Mucosa of descending colon (tissue), 3 donors: Measurements from ENCODE around the gene KSR2. TPM values are rescaled to one million over a fixed set of nuclear protein-coding genes. Genes with fewer than 3 reads are reported as not detected.

Source experiments
- ATAC-seq: fragments of 200-7000 bp; cut with Tn5 transposase; one replicate; pipeline ENCODE4 v1.9.1; 2020; ENCODE audit warnings: mild to moderate bottlenecking, moderate library complexity
- DNase-seq, 3 donors: peaks; one replicate each; pipeline ENCODE4 v3.0.0-alpha.2; 2020
- H3K36me3 ChIP-seq: fragments of 200-600 bp; one replicate; pipeline ENCODE4 v1.8.0; 2021; ENCODE audit warnings: low read depth, mild to moderate bottlenecking
- H3K4me1 ChIP-seq: fragments of 200-600 bp; one replicate; pipeline ENCODE4 v1.8.0; 2021; ENCODE audit warnings: low read depth, mild to moderate bottlenecking
- H3K4me3 ChIP-seq: fragments of 200-600 bp; one replicate; pipeline ENCODE4 v1.8.0; 2021; ENCODE audit warnings: mild to moderate bottlenecking
- H3K9me3 ChIP-seq: fragments of 200-600 bp; one replicate; pipeline ENCODE4 v1.8.0; 2021; ENCODE audit warnings: mild to moderate bottlenecking
- intact Hi-C, 2 donors: fragments of 100-400 bp; cut with DNase I in 1 of 2; cut with micrococcal nuclease in 1 of 2; formaldehyde crosslinking; loops; one replicate each; pipeline versions ENCODE4 v1.11.0 to v1.11.1; 2022; cut with DNase I, micrococcal nuclease
- total RNA-seq, 3 donors: library from RNA; stranded (reverse); fragmentation: NEBNext Ultra II Directional in 2 of 3; extraction: Animal tissue kit (Norgen Biotek cat#: 25700) in 2 of 3; gene quantifications; one replicate each; pipeline versions ENCODE4 v1.2.1 to v1.2.4, GENCODE V29; 2021 to 2023
- TF ChIP-seq, protein P1 (sequence below): fragments of 200-600 bp; IDR thresholded peaks from one replicate; pipeline ENCODE4 v1.8.0; 2022; ENCODE audit warnings: antibody characterized with exemption, mild to moderate bottlenecking
- donor health status: DM: no; HTN: no; CAD: no; lungs with moderate emphysema.
- donor health status: DM: no; HTN: no; CAD: no.
- donor health status: DM: no; HTN: yes; CAD: no.

KSR2 gene
- total RNA-seq, 3 donors from 2014 or later = 1.4 to 2.8 (median 2.5) TPM

DNA sequence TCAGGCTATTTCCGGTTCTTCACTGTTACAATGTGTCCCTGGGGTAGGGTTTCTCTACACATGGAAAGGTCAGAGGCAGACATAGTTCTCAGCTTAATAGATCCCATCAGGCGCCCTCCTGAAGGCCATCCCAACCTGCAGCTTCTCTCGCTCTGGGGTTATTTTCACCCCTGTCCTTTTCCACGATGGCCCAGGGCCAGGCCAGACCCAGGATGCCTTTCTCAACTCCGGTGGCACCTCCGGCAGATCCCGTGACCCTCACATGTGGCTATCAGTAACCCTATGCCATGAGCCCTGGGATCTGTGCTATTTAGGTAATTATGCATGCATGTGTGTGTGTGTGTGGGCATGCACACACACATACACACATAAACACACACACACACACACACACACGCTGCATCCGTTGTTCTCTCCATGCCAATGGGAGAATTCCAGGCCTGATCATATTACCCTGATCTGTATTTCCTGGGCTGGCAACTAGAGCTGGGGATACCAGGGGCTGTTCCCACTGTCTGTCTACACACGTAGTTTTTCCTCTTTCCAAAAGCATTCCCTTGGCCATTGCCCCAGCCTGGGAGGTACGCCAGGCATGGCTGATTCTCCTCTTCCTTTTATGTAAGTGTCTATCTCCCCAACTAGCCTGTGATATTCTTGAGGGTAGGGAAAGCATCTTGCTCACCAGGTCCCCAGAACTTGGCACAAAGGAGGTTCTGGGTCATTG is 556.2 kb downstream of the KSR2 start:
- ATAC-seq (no peak), DNase-seq (peak in 1 of 3 donors; percentile 5)
- TF ChIP-seq, protein P1, sequence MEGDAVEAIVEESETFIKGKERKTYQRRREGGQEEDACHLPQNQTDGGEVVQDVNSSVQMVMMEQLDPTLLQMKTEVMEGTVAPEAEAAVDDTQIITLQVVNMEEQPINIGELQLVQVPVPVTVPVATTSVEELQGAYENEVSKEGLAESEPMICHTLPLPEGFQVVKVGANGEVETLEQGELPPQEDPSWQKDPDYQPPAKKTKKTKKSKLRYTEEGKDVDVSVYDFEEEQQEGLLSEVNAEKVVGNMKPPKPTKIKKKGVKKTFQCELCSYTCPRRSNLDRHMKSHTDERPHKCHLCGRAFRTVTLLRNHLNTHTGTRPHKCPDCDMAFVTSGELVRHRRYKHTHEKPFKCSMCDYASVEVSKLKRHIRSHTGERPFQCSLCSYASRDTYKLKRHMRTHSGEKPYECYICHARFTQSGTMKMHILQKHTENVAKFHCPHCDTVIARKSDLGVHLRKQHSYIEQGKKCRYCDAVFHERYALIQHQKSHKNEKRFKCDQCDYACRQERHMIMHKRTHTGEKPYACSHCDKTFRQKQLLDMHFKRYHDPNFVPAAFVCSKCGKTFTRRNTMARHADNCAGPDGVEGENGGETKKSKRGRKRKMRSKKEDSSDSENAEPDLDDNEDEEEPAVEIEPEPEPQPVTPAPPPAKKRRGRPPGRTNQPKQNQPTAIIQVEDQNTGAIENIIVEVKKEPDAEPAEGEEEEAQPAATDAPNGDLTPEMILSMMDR = no peak
- H3K4me1 ChIP-seq = no peaks in the 10 kb centered on the region
- H3K9me3 ChIP-seq = no peaks in the 10 kb centered on the region
- no peak overlapping the region for H3K4me3 ChIP-seq
- H3K36me3 ChIP-seq = no peaks in the 10 kb centered on the region
- intact Hi-C loops = no loop called here

DNA sequence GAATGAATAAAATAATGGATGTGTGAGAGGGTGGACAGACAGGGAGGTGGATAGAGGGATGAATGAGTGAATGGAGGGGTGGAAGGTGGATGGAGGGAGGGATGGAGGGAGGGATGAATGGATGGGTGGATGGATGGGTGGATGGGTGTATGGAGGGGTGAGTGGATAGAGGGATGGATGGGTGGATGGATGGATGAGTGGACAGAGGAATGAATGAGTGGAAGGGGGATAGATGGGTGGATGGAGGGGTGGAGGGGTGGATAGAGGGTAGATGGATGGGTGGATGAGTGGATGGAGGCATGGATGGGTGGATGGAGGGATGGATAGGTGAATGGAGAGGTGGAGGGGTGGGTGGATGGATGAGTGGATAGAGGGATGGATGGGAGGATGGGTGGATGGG is 559.5 kb downstream of the KSR2 start:
- ATAC-seq (no peak), DNase-seq (no peak)
- Histone ChIP-seq H3K36me3 (no peaks in the 10 kb centered on the region), H3K9me3 (no peaks in the 10 kb centered on the region), H3K4me1 (no peaks in the 10 kb centered on the region), H3K4me3 (no peak overlapping the region)
- intact Hi-C loops = no loop called here
- TF ChIP-seq, protein P1 = no peak

DNA sequence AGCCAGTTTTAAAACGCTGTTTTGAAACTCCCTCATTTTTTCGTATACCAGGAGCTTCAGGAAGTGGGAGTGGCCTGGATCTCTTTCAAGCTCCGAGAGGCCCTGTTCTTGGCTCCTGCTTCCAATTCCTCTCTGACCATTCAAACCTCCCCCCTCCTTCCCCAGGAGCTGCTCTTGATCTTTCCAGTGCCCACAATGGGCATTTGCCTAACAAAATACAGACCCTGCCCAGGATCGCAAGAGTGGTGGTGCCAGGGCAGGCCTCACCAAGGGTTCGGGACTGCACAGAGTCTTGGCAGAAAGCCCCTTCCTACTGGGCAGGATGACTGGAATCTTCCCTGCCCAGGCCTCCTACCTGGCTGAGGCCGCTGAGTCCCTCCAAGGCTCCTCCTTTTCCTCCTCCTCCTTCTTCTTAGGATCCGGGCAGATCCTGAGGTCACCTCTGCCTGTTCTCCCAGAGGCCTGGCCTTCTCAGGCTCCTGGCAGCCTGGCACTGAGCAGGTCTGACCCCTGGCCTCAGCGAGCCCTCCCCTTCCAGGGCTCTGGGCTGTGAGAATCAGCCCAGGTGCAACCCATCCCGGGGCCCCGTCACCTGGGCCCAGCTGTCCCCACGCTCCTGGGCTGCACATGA is 560.5 kb downstream of the KSR2 start:
- H3K36me3 ChIP-seq = no peaks in the 10 kb centered on the region
- no peak overlapping the region for H3K4me3 ChIP-seq
- no peaks in the 10 kb centered on the region for H3K4me1 ChIP-seq
- DNase-seq (peak in 2 of 3 donors; percentile 24 to 29), ATAC-seq (peak; percentile 43)
- H3K9me3 ChIP-seq = no peaks in the 10 kb centered on the region
- intact Hi-C loops = no loop called here
- TF ChIP-seq, protein P1 = no peak

DNA sequence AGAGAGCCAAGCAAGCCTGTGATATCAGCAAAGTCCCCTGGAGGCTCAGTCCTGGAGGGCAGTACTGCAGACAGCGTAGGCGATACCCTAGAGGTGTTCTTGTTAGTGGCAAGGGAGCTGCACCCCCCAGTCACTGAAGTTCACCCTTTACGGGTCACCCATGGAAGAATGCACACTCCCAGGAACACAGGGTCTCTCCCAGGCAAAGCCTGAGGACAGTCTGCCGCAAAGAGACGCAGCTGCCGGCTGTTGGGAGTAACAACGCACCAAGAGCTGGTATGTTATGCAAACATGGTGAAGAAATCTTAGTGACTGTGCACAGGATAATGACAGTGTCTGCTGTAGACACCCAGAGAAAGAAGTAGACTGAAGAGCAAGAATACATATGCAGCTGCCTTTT is 563.9 kb downstream of the KSR2 start:
- intact Hi-C loops = no loop called here
- ATAC-seq (no peak), DNase-seq (no peak)
- Histone ChIP-seq H3K4me1 (no peaks in the 10 kb centered on the region), H3K36me3 (no peaks in the 10 kb centered on the region), H3K9me3 (no peaks in the 10 kb centered on the region), H3K4me3 (no peak overlapping the region)
- TF ChIP-seq, protein P1 = no peak

DNA sequence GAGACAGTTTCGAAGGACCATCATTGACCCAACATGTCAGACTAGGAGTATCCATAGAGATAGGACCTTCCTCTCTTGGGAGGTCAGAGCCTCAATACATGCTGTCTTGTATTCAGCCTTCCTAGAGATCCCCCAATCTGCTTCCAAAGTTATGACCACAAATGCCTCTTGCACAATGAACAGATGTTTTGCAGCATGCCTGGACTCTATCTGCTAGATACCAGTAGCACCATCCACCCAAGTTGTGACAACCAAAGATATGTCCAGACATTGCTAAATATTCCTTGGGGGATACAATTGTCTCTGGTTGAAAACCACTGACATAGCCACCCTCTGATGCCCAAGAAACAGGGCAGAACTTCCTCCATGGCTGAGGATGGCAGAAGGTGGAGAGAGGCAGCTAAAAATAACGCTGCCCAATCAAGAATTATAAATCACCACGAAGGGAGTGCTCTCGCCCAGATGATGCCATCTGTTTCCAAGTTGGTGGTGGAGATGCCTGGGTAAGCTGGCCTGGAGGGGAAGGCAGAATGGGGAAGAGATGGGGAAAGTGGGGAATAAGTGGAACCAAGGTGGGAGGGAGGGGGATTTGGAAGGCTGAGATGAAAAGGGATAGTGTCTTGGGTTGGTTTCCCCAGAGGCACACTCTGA is 564.5 kb downstream of the KSR2 start:
- intact Hi-C loops = no loop called here
- TF ChIP-seq, protein P1 = no peak
- H3K4me3 ChIP-seq = no peak overlapping the region
- ATAC-seq (no peak), DNase-seq (no peak)
- no peaks in the 10 kb centered on the region for H3K4me1 ChIP-seq
- H3K9me3 ChIP-seq = no peaks in the 10 kb centered on the region
- no peaks in the 10 kb centered on the region for H3K36me3 ChIP-seq
